ENCODE measurements around the gene SHMT2.
A peak's percentile ranks its signal among the peaks of the same experiment; 100 is the strongest.
"Not testable (repeated sequence)": the region's sequence is repeated elsewhere in the genome, so short reads cannot be mapped to it uniquely, and the experiment has no call there.

Gene SHMT2

GRCh38 chr12:57276233-57276632 lies 46.7 kb downstream of the SHMT2 start:
- H3K4me3 ChIP-seq (ENCODE audit: extremely low read depth, insufficient read depth, low read length, poor library complexity, severe bottlenecking); H3K27ac ChIP-seq (ENCODE audit: low read depth, low read length, severe bottlenecking); H3K9me3 ChIP-seq (ENCODE audit: control insufficient read depth, low read length): not testable (repeated sequence)
- 78 to 87% methylated on average over 3 to 5 of the region's 6 CpGs for WGBS, 2 experiments (ENCODE audit: insufficient coverage in 2 of 2)
- Histone ChIP-seq H3K36me3 (ENCODE audit: control insufficient read depth, insufficient read depth, low read length) (peaks cover 22% of the 10 kb centered on the region), H3K4me1 (ENCODE audit: control insufficient read depth, insufficient read depth, low read length, poor library complexity, severe bottlenecking) (peaks cover 25% of the 10 kb centered on the region)

- Histone ChIP-seq H3K27ac (ENCODE audit: low read depth, low read length, severe bottlenecking) (no peak overlapping the region), H3K36me3 (ENCODE audit: control insufficient read depth, insufficient read depth, low read length) (peaks cover 22% of the 10 kb centered on the region), H3K9me3 (ENCODE audit: control insufficient read depth, low read length) (no peaks in the 10 kb centered on the region), H3K4me1 (ENCODE audit: control insufficient read depth, insufficient read depth, low read length, poor library complexity, severe bottlenecking) (peaks cover 25% of the 10 kb centered on the region), H3K4me3 (ENCODE audit: extremely low read depth, insufficient read depth, low read length, poor library complexity, severe bottlenecking) (no peak overlapping the region)
- 94 to 100% methylated on average over 2 to 3 of the region's 4 CpGs for WGBS, 2 experiments (ENCODE audit: insufficient coverage in 2 of 2)
Measured at GRCh38 chr12:57276935-57277563, 47.5 kb downstream of the SHMT2 start.

DNA sequence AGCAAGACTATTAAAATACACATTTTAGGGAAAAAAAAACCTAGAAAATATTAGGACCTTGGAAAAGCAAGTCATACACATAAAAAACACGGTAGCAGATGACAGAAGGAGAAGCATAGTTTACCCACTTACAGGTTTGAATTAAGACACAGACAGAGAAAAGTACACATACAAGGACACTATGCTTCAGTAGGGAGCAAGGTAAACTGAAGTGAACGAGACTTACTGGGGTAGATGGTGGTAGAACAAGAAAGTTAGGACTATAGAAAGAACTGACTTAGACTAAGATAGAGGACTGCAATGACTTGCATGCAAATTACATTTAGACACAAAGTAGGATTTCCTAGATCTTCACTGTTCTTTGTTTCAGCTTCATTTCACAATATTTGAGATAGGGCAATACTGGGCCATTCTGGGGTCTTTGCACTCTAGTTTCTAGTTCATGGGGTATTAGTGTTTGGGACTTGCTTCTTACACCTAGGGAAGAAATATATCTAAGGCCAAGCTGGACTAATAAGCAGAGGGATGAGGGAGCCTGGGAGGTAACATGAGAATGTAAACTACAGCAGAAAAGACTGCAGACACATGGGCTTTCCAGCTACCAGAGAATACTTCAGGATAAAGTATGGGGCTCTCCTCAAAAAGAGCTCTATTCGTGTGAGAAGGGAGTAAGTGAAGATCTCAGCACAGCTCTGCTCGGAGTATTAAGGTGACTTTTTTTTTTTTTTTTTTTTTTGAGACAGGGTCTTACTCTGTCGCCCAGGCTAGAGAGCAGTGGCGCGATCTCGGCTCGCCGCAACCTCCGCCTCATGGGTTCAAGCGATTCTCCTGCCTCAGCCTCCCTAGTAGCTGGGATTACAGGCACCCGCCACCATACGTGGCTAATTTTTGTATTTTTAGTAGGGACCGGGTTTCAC lies 49.2 kb downstream of the SHMT2 start:
- Histone ChIP-seq H3K36me3 (ENCODE audit: control insufficient read depth, insufficient read depth, low read length) (peaks cover 22% of the 10 kb centered on the region), H3K4me1 (ENCODE audit: control insufficient read depth, insufficient read depth, low read length, poor library complexity, severe bottlenecking) (peaks cover 9% of the 10 kb centered on the region), H3K9me3 (ENCODE audit: control insufficient read depth, low read length) (no peaks in the 10 kb centered on the region), H3K27ac (ENCODE audit: low read depth, low read length, severe bottlenecking) (no peak overlapping the region), H3K4me3 (ENCODE audit: extremely low read depth, insufficient read depth, low read length, poor library complexity, severe bottlenecking) (no peak overlapping the region)
- 93 to 96% methylated on average over 12 to 13 of the region's 15 CpGs for whole genome bisulfite sequencing, 2 experiments (ENCODE audit: insufficient coverage in 2 of 2)

GRCh38 chr12:57280211-57281062 lies 50.9 kb downstream of the SHMT2 start:
- peaks cover 22% of the 10 kb centered on the region for H3K36me3 ChIP-seq (ENCODE audit: control insufficient read depth, insufficient read depth, low read length)

GRCh38 chr12:57282073-57282472 lies 52.6 kb downstream of the SHMT2 start:
- H3K36me3 ChIP-seq (ENCODE audit: control insufficient read depth, insufficient read depth, low read length) = peaks cover 26% of the 10 kb centered on the region
- H3K4me1 ChIP-seq (ENCODE audit: control insufficient read depth, insufficient read depth, low read length, poor library complexity, severe bottlenecking); H3K9me3 ChIP-seq (ENCODE audit: control insufficient read depth, low read length); H3K27ac ChIP-seq (ENCODE audit: low read depth, low read length, severe bottlenecking); H3K4me3 ChIP-seq (ENCODE audit: extremely low read depth, insufficient read depth, low read length, poor library complexity, severe bottlenecking): not testable (repeated sequence)
- WGBS, 2 experiments (ENCODE audit: insufficient coverage in 2 of 2) = 85 to 97% methylated on average over 8 of the region's 12 CpGs

More at GRCh38 chr12:57280211-57281062, 50.9 kb downstream of the SHMT2 start:
- peak overlapping the region; percentile 80 for H3K27ac ChIP-seq (ENCODE audit: low read depth, low read length, severe bottlenecking)
- no peaks in the 10 kb centered on the region for H3K9me3 ChIP-seq (ENCODE audit: control insufficient read depth, low read length)
- no peak overlapping the region for H3K4me3 ChIP-seq (ENCODE audit: extremely low read depth, insufficient read depth, low read length, poor library complexity, severe bottlenecking)
- peaks cover 9% of the 10 kb centered on the region for H3K4me1 ChIP-seq (ENCODE audit: control insufficient read depth, insufficient read depth, low read length, poor library complexity, severe bottlenecking)
- 75 to 81% methylated on average over 7 to 8 of the region's 9 CpGs for WGBS, 2 experiments (ENCODE audit: insufficient coverage in 2 of 2)
